ENCODE measurements around the gene COLGALT1. TPM values are rescaled to one million over a fixed set of nuclear protein-coding genes. Genes with fewer than 3 reads are reported as not detected.

COLGALT1 gene
- total RNA-seq, 1 donor from 2014 or later: 84.0 TPM

Other genes with a start within 250 kb of the COLGALT1 start
- gene MRPL34, start 249.8 kb upstream of the COLGALT1 start, total RNA-seq: 55.0 TPM
- 29.4 TPM for gene DDA1, start 246.1 kb upstream of the COLGALT1 start, total RNA-seq
- 14.8 TPM for gene ANO8, start 220.8 kb upstream of the COLGALT1 start, total RNA-seq
- gene GTPBP3, start 218.1 kb upstream of the COLGALT1 start, total RNA-seq: 22.0 TPM
- gene PLVAP, start 178.3 kb upstream of the COLGALT1 start, total RNA-seq: 283 TPM
- gene CCDC194, start 161.5 kb upstream of the COLGALT1 start, total RNA-seq: 0.62 TPM
- gene BST2, start 150.0 kb upstream of the COLGALT1 start, total RNA-seq: 80.0 TPM
- 32.1 TPM for gene MVB12A, start 135.6 kb upstream of the COLGALT1 start, total RNA-seq
- gene TMEM221, start 107.0 kb upstream of the COLGALT1 start, total RNA-seq: 0.36 TPM
- not detected for gene NXNL1, start 94.7 kb upstream of the COLGALT1 start, total RNA-seq
- 47.3 TPM for gene SLC27A1, start 85.1 kb upstream of the COLGALT1 start, total RNA-seq
- gene PGLS, start 44.0 kb upstream of the COLGALT1 start, total RNA-seq: 47.3 TPM
- gene UNC13A, start 132.7 kb downstream of the COLGALT1 start, total RNA-seq: 0.13 TPM
- gene MAP1S, start 163.8 kb downstream of the COLGALT1 start, total RNA-seq: 55.8 TPM
- 6.1 TPM for gene FCHO1, start 195.8 kb downstream of the COLGALT1 start, total RNA-seq
- gene B3GNT3, start 239.5 kb downstream of the COLGALT1 start, total RNA-seq: 0.58 TPM